H1 (cell line): ENCODE measurements around the gene GLRX5. TPM values are rescaled to one million over a fixed set of nuclear protein-coding genes. Genes with fewer than 3 reads are reported as not detected.
A peak's percentile ranks its signal among the peaks of the same experiment; 100 is the strongest.

Experiments used
- CTCF ChIA-PET: fragments of 300-600 bp; sonication (Branson Sonifier 250); formaldehyde crosslinking; loops from one replicate; lab custom pipeline; 2021; ENCODE audit not compliant: partially characterized antibody; lab: Charles Lee
- POLR2A ChIA-PET: fragments of 300-600 bp; sonication (Branson Sonifier 250); formaldehyde crosslinking; loops from one replicate; lab custom pipeline; 2021; ENCODE audit warnings: inconsistent platforms; ENCODE audit not compliant: partially characterized antibody; lab: Charles Lee
- DNase-seq, 2 experiments: peaks; one replicate each; pipeline versions ENCODE4 v3.0.0 to v3.0.0-alpha.2; 2010 to 2022; ENCODE audit warnings: low spot score in 2 of 2, low read depth in 1 of 2, mixed read lengths in 1 of 2
- FAIRE-seq: peaks from 2 replicates; lab custom pipeline; 2011; peaks lifted over from hg19 to GRCh38; lab: Jason Lieb, UNC
- H2AFZ ChIP-seq: 2 replicates; pipeline ENCODE4 v1.8.1; 2012; ENCODE audit warnings: low read length, inconsistent platforms
- H2AK5ac ChIP-seq: 2 replicates; pipeline ENCODE4 v1.6.1; 2013; ENCODE audit warnings: low read depth, low read length
- H2BK120ac ChIP-seq: replicated peaks from 2 replicates; pipeline ENCODE3; 2013; ENCODE audit warnings: low read depth, low read length, inconsistent platforms
- H2BK12ac ChIP-seq: 2 replicates; pipeline ENCODE4 v1.6.1; 2013; ENCODE audit warnings: low read depth, low read length
- H2BK15ac ChIP-seq: 2 replicates; pipeline ENCODE4 v1.6.1; 2013; ENCODE audit warnings: low read length
- H2BK20ac ChIP-seq: 2 replicates; pipeline ENCODE4 v1.6.1; 2013; ENCODE audit warnings: low read length
- H2BK5ac ChIP-seq: 2 replicates; pipeline ENCODE4 v1.6.1; 2013; ENCODE audit warnings: low read depth, low read length
- H3K14ac ChIP-seq: 2 replicates; pipeline ENCODE4 v1.6.1; 2013; ENCODE audit warnings: inconsistent platforms; ENCODE audit not compliant: insufficient read length
- H3K18ac ChIP-seq: 2 replicates; pipeline ENCODE4 v1.6.1; 2013; ENCODE audit warnings: low read length; ENCODE audit errors: extremely low read depth
- H3K23ac ChIP-seq: 2 replicates; pipeline ENCODE4 v1.6.1; 2013; ENCODE audit warnings: inconsistent platforms; ENCODE audit not compliant: insufficient read length
- H3K23me2 ChIP-seq: 2 replicates; pipeline ENCODE4 v1.6.1; 2013; ENCODE audit warnings: low read depth, low read length
- H3K27ac ChIP-seq: 2 replicates; pipeline ENCODE4 v1.6.1; 2011; ENCODE audit warnings: low read depth, low read length, inconsistent platforms
- H3K27me3 ChIP-seq, 4 experiments: replicated peaks in 1 of 4; 1 replicate in 1 of 4; 2 replicates in 3 of 4; pipeline versions ENCODE4 v1.6.1 to v1.8.1; 2011 to 2013; ENCODE audit warnings: low read length in 3 of 4, mild to moderate bottlenecking in 3 of 4, inconsistent platforms in 2 of 4, mixed read lengths in 2 of 4, moderate library complexity in 1 of 4; ENCODE audit not compliant: control insufficient read depth in 3 of 4, insufficient read depth in 3 of 4; ENCODE audit errors: extremely low read depth in 1 of 4
- H3K36me3 ChIP-seq, 4 experiments: 2 replicates each; pipeline versions ENCODE4 v1.6.1 to v1.8.1; 2011 to 2013; ENCODE audit warnings: mild to moderate bottlenecking in 4 of 4, low read length in 3 of 4, moderate library complexity in 2 of 4, control low read depth in 1 of 4, inconsistent platforms in 1 of 4; ENCODE audit not compliant: insufficient read depth in 4 of 4, control insufficient read depth in 2 of 4
- H3K4ac ChIP-seq: replicated peaks from 2 replicates; pipeline ENCODE3; 2013; ENCODE audit warnings: low read length, low read depth, mixed read lengths, inconsistent platforms; ENCODE audit not compliant: insufficient read length
- H3K4me1 ChIP-seq, 4 experiments: replicated peaks in 1 of 4; 1 replicate in 1 of 4; 2 replicates in 3 of 4; pipeline versions ENCODE4 v1.6.1 to v1.8.1; 2011 to 2013; ENCODE audit warnings: low read length in 3 of 4, inconsistent platforms in 2 of 4, mixed read lengths in 1 of 4; ENCODE audit not compliant: insufficient read depth in 4 of 4, control insufficient read depth in 3 of 4
- H3K4me2 ChIP-seq, 2 experiments: 2 replicates each; pipeline versions ENCODE4 v1.6.1 to v1.8.1; 2011 to 2013; ENCODE audit warnings: low read depth in 2 of 2, low read length in 2 of 2, control low read depth in 1 of 2, inconsistent platforms in 1 of 2, mild to moderate bottlenecking in 1 of 2; ENCODE audit not compliant: insufficient read depth in 1 of 2
- H3K4me3 ChIP-seq, 4 experiments: fragments of 200-600, 300-600 bp in 1 of 4; sonication (generic), shearing (Covaris generic), sonication (Bioruptor Twin) in 1 of 4; 2 replicates each; pipeline versions ENCODE4 v1.5.1 to v1.8.1; 2011 to 2016; ENCODE audit warnings: low read length in 4 of 4, low read depth in 3 of 4, control low read depth in 2 of 4, inconsistent platforms in 2 of 4, mild to moderate bottlenecking in 2 of 4, mixed read lengths in 1 of 4, moderate library complexity in 1 of 4; ENCODE audit not compliant: insufficient read depth in 2 of 4; ENCODE audit errors: extremely low read depth in 1 of 4
- H3K56ac ChIP-seq: replicated peaks from 2 replicates; pipeline ENCODE3; 2013; ENCODE audit warnings: low read depth, mild to moderate bottlenecking, mixed read lengths, low read length, inconsistent platforms; ENCODE audit not compliant: insufficient read length
- H3K79me1 ChIP-seq: 2 replicates; pipeline ENCODE4 v1.6.1; 2013; ENCODE audit warnings: low read depth, low read length, control low read depth
- H3K79me2 ChIP-seq, 2 experiments: 2 replicates each; pipeline versions ENCODE4 v1.6.1 to v1.8.1; 2012 to 2013; ENCODE audit warnings: low read length in 2 of 2, mild to moderate bottlenecking in 2 of 2, inconsistent platforms in 1 of 2; ENCODE audit not compliant: insufficient read depth in 2 of 2, control insufficient read depth in 1 of 2
- H3K9ac ChIP-seq, 4 experiments: replicated peaks in 1 of 4; 1 replicate in 1 of 4; 2 replicates in 3 of 4; pipeline versions ENCODE4 v1.6.1 to v1.8.1; 2011 to 2013; ENCODE audit warnings: low read depth in 3 of 4, low read length in 3 of 4, control low read depth in 2 of 4, mild to moderate bottlenecking in 2 of 4, moderate library complexity in 2 of 4, inconsistent platforms in 1 of 4; ENCODE audit errors: extremely low read depth in 1 of 4
- H3K9me3 ChIP-seq, 2 experiments: 2 replicates each; pipeline versions ENCODE4 v1.6.1 to v1.8.1; 2012 to 2013; ENCODE audit warnings: mild to moderate bottlenecking in 2 of 2, moderate library complexity in 2 of 2, control low read depth in 1 of 2, inconsistent platforms in 1 of 2, low read depth in 1 of 2, low read length in 1 of 2, mixed read lengths in 1 of 2; ENCODE audit not compliant: insufficient read depth in 2 of 2
- H4K20me1 ChIP-seq, 2 experiments: replicated peaks in 1 of 2; 2 replicates each; pipeline versions ENCODE3 to v1.8.1; 2011 to 2013; ENCODE audit warnings: inconsistent platforms in 2 of 2, low read length in 2 of 2, mild to moderate bottlenecking in 1 of 2; ENCODE audit not compliant: insufficient read depth in 2 of 2, control insufficient read depth in 1 of 2
- H4K5ac ChIP-seq: 2 replicates; pipeline ENCODE4 v1.6.1; 2013; ENCODE audit warnings: low read length, low read depth, mixed read lengths, inconsistent platforms; ENCODE audit not compliant: insufficient read length
- H4K8ac ChIP-seq: 2 replicates; pipeline ENCODE4 v1.8.0; 2013; ENCODE audit warnings: mild to moderate bottlenecking, moderate library complexity, low read length, inconsistent platforms; ENCODE audit not compliant: insufficient read depth; ENCODE audit errors: extremely low read depth
- H4K91ac ChIP-seq: replicated peaks from 2 replicates; pipeline ENCODE3; 2013; ENCODE audit warnings: low read length, mixed read lengths, inconsistent platforms; ENCODE audit not compliant: insufficient read length
- ASH2L ChIP-seq: fragments of 200-600, 300-600 bp; sonication (generic); IDR thresholded peaks from one replicate; pipeline ENCODE4 v1.7.1; 2017; ENCODE audit warnings: low read length
- BACH1 ChIP-seq: IDR thresholded peaks from 2 replicates; pipeline ENCODE4 v1.6.1; 2012; ENCODE audit warnings: low read length, improper control_type of control experiment
- CTBP2 ChIP-seq: IDR thresholded peaks from 2 replicates; pipeline ENCODE4 v1.7.0; 2011; ENCODE audit warnings: borderline replicate concordance, mild to moderate bottlenecking, moderate library complexity, mixed read lengths, low read length; ENCODE audit not compliant: insufficient read depth, insufficient read length
- FOSL1 ChIP-seq: IDR thresholded peaks from 2 replicates; pipeline ENCODE4 v1.6.1; 2011; ENCODE audit warnings: mild to moderate bottlenecking, low read depth, low read length, moderate library complexity; ENCODE audit not compliant: insufficient read depth
- HDAC6 ChIP-seq: IDR thresholded peaks from one replicate; pipeline ENCODE4 v1.7.1; 2012; ENCODE audit warnings: low read depth, mild to moderate bottlenecking, inconsistent platforms, low read length, moderate library complexity
- JUN ChIP-seq: IDR thresholded peaks from 2 replicates; pipeline ENCODE4 v1.6.1; 2011; ENCODE audit warnings: low read depth, mild to moderate bottlenecking, improper control_type of control experiment, low read length
- NRF1 ChIP-seq: IDR thresholded peaks from 2 replicates; pipeline ENCODE4 v1.6.1; 2011; ENCODE audit warnings: mild to moderate bottlenecking, low read depth, low read length, improper control_type of control experiment
- RBBP5 ChIP-seq: IDR thresholded peaks from 2 replicates; pipeline ENCODE4 v1.7.1; 2012; ENCODE audit warnings: low read depth, mild to moderate bottlenecking, inconsistent platforms, low read length, moderate library complexity, borderline replicate concordance
- RXRA ChIP-seq: IDR thresholded peaks from 2 replicates; pipeline ENCODE4 v1.6.1; 2011; ENCODE audit warnings: low read depth, mild to moderate bottlenecking, low read length, moderate library complexity; ENCODE audit not compliant: insufficient read depth
- SIN3A ChIP-seq, 2 experiments: IDR thresholded peaks in 1 of 2; conservative IDR thresholded peaks in 1 of 2; 2 replicates each; pipeline ENCODE4 v1.6.1; 2011 to 2012; ENCODE audit warnings: low read length in 2 of 2, improper control_type of control experiment in 1 of 2, low read depth in 1 of 2, mild to moderate bottlenecking in 1 of 2
- SP4 ChIP-seq: IDR thresholded peaks from 2 replicates; pipeline ENCODE4 v1.6.1; 2012; ENCODE audit warnings: low read length, inconsistent platforms
- SUZ12 ChIP-seq: fragments of 200-600 bp; sonication (generic); IDR thresholded peaks from 2 replicates; pipeline ENCODE4 v1.6.1; 2012; ENCODE audit warnings: mild to moderate bottlenecking, inconsistent platforms, low read length, moderate library complexity, mixed read lengths
- TEAD4 ChIP-seq: IDR thresholded peaks from 2 replicates; pipeline ENCODE4 v1.6.1; 2012; ENCODE audit warnings: low read depth, low read length, inconsistent platforms, mixed read lengths
- WGBS, 2 experiments: shearing (Covaris generic) in 1 of 2; methylation state at CpG; one replicate each; pipeline versions ENCODE4 v1.1.6 to v1.1.7; 2013 to 2015; ENCODE audit warnings: low lambda C conversion rate in 2 of 2, mixed read lengths in 2 of 2, inconsistent platforms in 1 of 2, low coverage in 1 of 2, missing lambda C conversion rate in 1 of 2; ENCODE audit not compliant: insufficient replicate concordance in 2 of 2, insufficient coverage in 1 of 2, insufficient read length in 1 of 2; ENCODE audit errors: extremely low coverage in 1 of 2, missing lambda C conversion rate in 1 of 2; 5-methylcytosine and 5-hydroxymethylcytosine counted together
- polyA plus RNA-seq, 7 experiments: library from polyadenylated mRNA; depleted of rRNA in 3 of 7; stranded (reverse) in 5 of 7; unstranded in 2 of 7; fragments of >200 nt in 5 of 7; fragments of 200-250 nt in 2 of 7; gene quantifications; 1 replicate in 5 of 7; 2 replicates in 1 of 7; 4 replicates in 1 of 7; pipeline versions ENCODE4 v1.2.1 to v1.2.3, GENCODE V29; 2011 to 2013; ENCODE audit warnings: missing spikeins in 2 of 7, mixed read lengths in 2 of 7
- total RNA-seq: library from RNA; stranded (reverse); fragmentation: NEBNext Ultra II Directional; extraction: Animal tissue kit (Norgen Biotek cat#: 25700); gene quantifications from 2 replicates; pipeline ENCODE4 v1.2.1, GENCODE V29; 2021
- TF ChIP-seq, protein P1 (sequence below): IDR thresholded peaks from 2 replicates; pipeline ENCODE4 v1.6.1; 2012; ENCODE audit warnings: inconsistent platforms

Gene GLRX5
- total and polyA plus RNA-seq, 2 of the 8 experiments (the other 6 are each of a cell fraction or from before 2014, with no cell fraction given): 70.1 to 88.8 TPM

- Histone ChIP-seq H3K9me3 (no peaks in the 10 kb centered on the region), H4K91ac (no peak overlapping the region), H3K4me3 (no peak overlapping the region), H3K56ac (no peak overlapping the region), H4K8ac (no peak overlapping the region), H3K79me1 (no peaks in the 10 kb centered on the region), H3K79me2 (no peaks in the 10 kb centered on the region), H3K23ac (no peak overlapping the region), H4K5ac (no peak overlapping the region), H2BK20ac (no peak overlapping the region), H3K27ac (no peak overlapping the region), H3K9ac (no peak overlapping the region), H3K18ac (no peak overlapping the region), H3K36me3 (no peaks in the 10 kb centered on the region), H2BK5ac (no peak overlapping the region), H3K23me2 (peaks cover 12% of the 10 kb centered on the region), H2BK12ac (no peak overlapping the region), H3K14ac (no peak overlapping the region), H3K4me2 (peak overlapping the region in 1 of 2 experiments; percentile 69; a peak in 2 of 4 replicates), H3K27me3 (peaks cover 4 to 33% (median 27%) of the 10 kb centered on the region in 4 experiments), H2AK5ac (no peak overlapping the region), H4K20me1 (peaks cover 0 to 4% of the 10 kb centered on the region in 2 experiments), H2BK120ac (no peak overlapping the region), H2AFZ (no peak overlapping the region), H3K4me1 (peaks cover 0 to 22% (median 8%) of the 10 kb centered on the region in 4 experiments; a peak in 5 of 7 replicates), H2BK15ac (no peak overlapping the region), H3K4ac (no peak overlapping the region)
- 68% methylated on average over 9 of the region's 9 CpGs; no CpG with 5 or more reads in 1 of the 2 experiments for WGBS, 2 experiments
- DNase-seq (no peak), FAIRE-seq (no peak)
- CTCF ChIA-PET: interaction anchor here (0.6 to 6.4 kb wide), 12 partner anchors 9 to 674 kb away, joined by 3 to 32 read pairs (median 3); partner anchors contain the start of gene GLRX5
- POLR2A ChIA-PET: interaction anchor here (1.4 kb wide), 1 partner anchor 19 kb away, joined by 5 read pairs; the partner anchor contains the start of gene GLRX5
- TF ChIP-seq ASH2L: no peak
- TF ChIP-seq JUN: no peak
- no peak for TF ChIP-seq HDAC6
- TF ChIP-seq SP4: no peak
- TF ChIP-seq RXRA: no peak
- no peak for TF ChIP-seq BACH1
- TF ChIP-seq SIN3A (conservative IDR thresholded peaks at IDR 0.05 in 1 of 2, IDR thresholded peaks at IDR 0.05 in 1 of 2; ENCODE audit: low read depth in 1 of 2, low read length in 2 of 2): peak; percentile 65 to 88; a peak in 2 of 4 replicates
- TF ChIP-seq, protein P1, sequence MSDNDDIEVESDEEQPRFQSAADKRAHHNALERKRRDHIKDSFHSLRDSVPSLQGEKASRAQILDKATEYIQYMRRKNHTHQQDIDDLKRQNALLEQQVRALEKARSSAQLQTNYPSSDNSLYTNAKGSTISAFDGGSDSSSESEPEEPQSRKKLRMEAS: peak; percentile 56; the same call in 1 of the 2 replicates
- no peak for TF ChIP-seq FOSL1
- TF ChIP-seq NRF1: no peak
- no peak for TF ChIP-seq SUZ12
- no peak for TF ChIP-seq CTBP2
- TF ChIP-seq RBBP5: no peak
- 0 out of 2 replicates have a peak, but pooled peaks have one; percentile 5 for TF ChIP-seq TEAD4
Measured at GRCh38 chr14:95515080-95515489, 19.8 kb upstream of the GLRX5 start.
